PC-3 (cell line): Measurements from ENCODE around the gene TMEM167A.

Experiments used
- EZH2 ChIP-seq: fragments of 300-600 bp; sonication (generic); IDR thresholded peaks from one replicate; pipeline ENCODE4 v1.6.1; 2017; ENCODE audit warnings: antibody characterized with exemption, mild to moderate bottlenecking, low read length; ENCODE audit not compliant: unreplicated experiment
- EZH2phosphoT487 ChIP-seq: fragments of 300-600 bp; sonication (generic); IDR thresholded peaks from 2 replicates; pipeline ENCODE4 v1.6.1; 2018; ENCODE audit warnings: mild to moderate bottlenecking, antibody characterized with exemption, low read length, borderline replicate concordance
- TF ChIP-seq, protein P1 (sequence below): fragments of 300-600 bp; sonication (generic); conservative IDR thresholded peaks from 2 replicates; pipeline ENCODE4 v1.5.1; 2017; ENCODE audit warnings: antibody characterized with exemption, low read depth, mild to moderate bottlenecking, low read length

DNA sequence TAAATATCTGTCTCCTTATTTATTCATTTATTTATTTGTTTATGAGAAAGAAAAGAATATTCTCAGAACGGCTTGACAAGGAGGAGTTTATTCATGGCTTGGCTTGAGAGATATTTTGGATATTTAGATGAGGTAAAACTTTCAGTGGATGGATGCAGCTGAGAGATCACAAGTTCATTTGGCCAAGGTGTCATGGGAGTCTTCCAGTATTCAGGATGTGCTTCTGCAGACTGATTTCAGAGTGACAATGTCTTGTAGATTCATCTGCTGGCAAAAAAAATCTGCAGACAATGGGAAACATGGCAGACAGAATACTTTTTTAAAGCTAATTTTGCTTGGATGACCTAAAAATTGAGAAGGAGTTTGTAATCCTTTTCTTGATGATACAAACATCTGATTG is 38.6 kb upstream of the TMEM167A start:
- TF ChIP-seq, protein P1, sequence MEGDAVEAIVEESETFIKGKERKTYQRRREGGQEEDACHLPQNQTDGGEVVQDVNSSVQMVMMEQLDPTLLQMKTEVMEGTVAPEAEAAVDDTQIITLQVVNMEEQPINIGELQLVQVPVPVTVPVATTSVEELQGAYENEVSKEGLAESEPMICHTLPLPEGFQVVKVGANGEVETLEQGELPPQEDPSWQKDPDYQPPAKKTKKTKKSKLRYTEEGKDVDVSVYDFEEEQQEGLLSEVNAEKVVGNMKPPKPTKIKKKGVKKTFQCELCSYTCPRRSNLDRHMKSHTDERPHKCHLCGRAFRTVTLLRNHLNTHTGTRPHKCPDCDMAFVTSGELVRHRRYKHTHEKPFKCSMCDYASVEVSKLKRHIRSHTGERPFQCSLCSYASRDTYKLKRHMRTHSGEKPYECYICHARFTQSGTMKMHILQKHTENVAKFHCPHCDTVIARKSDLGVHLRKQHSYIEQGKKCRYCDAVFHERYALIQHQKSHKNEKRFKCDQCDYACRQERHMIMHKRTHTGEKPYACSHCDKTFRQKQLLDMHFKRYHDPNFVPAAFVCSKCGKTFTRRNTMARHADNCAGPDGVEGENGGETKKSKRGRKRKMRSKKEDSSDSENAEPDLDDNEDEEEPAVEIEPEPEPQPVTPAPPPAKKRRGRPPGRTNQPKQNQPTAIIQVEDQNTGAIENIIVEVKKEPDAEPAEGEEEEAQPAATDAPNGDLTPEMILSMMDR, result no peak
- TF ChIP-seq EZH2phosphoT487, result no peak
- TF ChIP-seq EZH2, result no peak
